MM.1S (cell line): ENCODE data around the gene GALM.

Experiments
- DNase-seq: peaks from one replicate; pipeline ENCODE4 v3.0.0-alpha.2; 2015
- H2AFZ ChIP-seq: fragments of 300-600 bp; sonication (generic); 2 replicates; pipeline ENCODE4 v1.6.0; 2016; ENCODE audit warnings: antibody characterized with exemption, low read length
- H3F3A ChIP-seq: fragments of 300-600 bp; sonication (generic); 2 replicates; pipeline ENCODE4 v1.6.1; 2016; ENCODE audit warnings: mild to moderate bottlenecking, antibody characterized with exemption, low read length, moderate library complexity, mixed read lengths; ENCODE audit not compliant: insufficient read depth
- H3K27ac ChIP-seq: fragments of 300-600 bp; sonication (generic); 2 replicates; pipeline ENCODE4 v1.5.1; 2016; ENCODE audit warnings: mild to moderate bottlenecking, low read length
- H3K27me3 ChIP-seq: fragments of 300-600 bp; sonication (generic); replicated peaks from 2 replicates; pipeline ENCODE4 v1.6.0; 2016; ENCODE audit warnings: low read length; ENCODE audit not compliant: insufficient read depth
- H3K36me3 ChIP-seq: fragments of 300-600 bp; sonication (generic); replicated peaks from 2 replicates; pipeline ENCODE4 v1.6.1; 2016; ENCODE audit warnings: mild to moderate bottlenecking, low read length, mixed read lengths; ENCODE audit not compliant: insufficient read depth
- H3K4me1 ChIP-seq: fragments of 300-600 bp; sonication (generic); 2 replicates; pipeline ENCODE4 v1.6.1; 2016; ENCODE audit warnings: low read length, mixed read lengths
- H3K4me2 ChIP-seq: fragments of 300-600 bp; sonication (generic); 2 replicates; pipeline ENCODE4 v1.6.0; 2016; ENCODE audit warnings: low read depth, low read length
- H3K4me3 ChIP-seq: fragments of 300-600 bp; sonication (generic); 2 replicates; pipeline ENCODE4 v1.5.1; 2016; ENCODE audit warnings: low read length, mixed read lengths
- H3K79me2 ChIP-seq: fragments of 300-600 bp; sonication (generic); 2 replicates; pipeline ENCODE4 v1.6.1; 2016; ENCODE audit warnings: mixed run types, low read length, mixed read lengths
- H3K9ac ChIP-seq: fragments of 300-600 bp; sonication (generic); 2 replicates; pipeline ENCODE4 v1.6.1; 2016; ENCODE audit warnings: low read length, mixed read lengths
- H3K9me2 ChIP-seq: fragments of 300-600 bp; sonication (generic); replicated peaks from 2 replicates; pipeline ENCODE4 v1.6.1; 2016; ENCODE audit warnings: mild to moderate bottlenecking, low read length, mixed read lengths; ENCODE audit not compliant: insufficient read depth
- H3K9me3 ChIP-seq: fragments of 300-600 bp; sonication (generic); replicated peaks from 2 replicates; pipeline ENCODE4 v1.6.1; 2016; ENCODE audit warnings: mild to moderate bottlenecking, low read length, mixed read lengths; ENCODE audit not compliant: insufficient read depth
- H4K20me1 ChIP-seq: fragments of 300-600 bp; sonication (generic); 2 replicates; pipeline ENCODE4 v1.6.1; 2016; ENCODE audit warnings: mild to moderate bottlenecking, low read length, moderate library complexity, mixed read lengths; ENCODE audit not compliant: insufficient read depth
- CTCF ChIP-seq: fragments of 300-600 bp; sonication (generic); IDR thresholded peaks from 2 replicates; pipeline ENCODE4 v1.5.1; 2016; ENCODE audit warnings: antibody characterized with exemption, low read length, mixed read lengths
- EZH2 ChIP-seq: fragments of 300-600 bp; sonication (generic); optimal IDR thresholded peaks from 2 replicates; pipeline ENCODE3; 2017; ENCODE audit warnings: low read depth, mild to moderate bottlenecking, antibody characterized with exemption, low read length, mixed read lengths
- EZH2phosphoT487 ChIP-seq: fragments of 300-600 bp; sonication (generic); IDR thresholded peaks from 2 replicates; pipeline ENCODE4 v1.6.1; 2018; ENCODE audit warnings: antibody characterized with exemption, low read length

Gene GALM

GRCh38 chr2:38742797-38743559, 77.1 kb downstream of the GALM start:
- H3K36me3 ChIP-seq: peaks cover 28% of the 10 kb centered on the region
- peaks cover 65% of the 10 kb centered on the region for H3F3A ChIP-seq
- DNase-seq: no peak
- H3K9me3 ChIP-seq: no peaks in the 10 kb centered on the region
- peaks cover 46% of the 10 kb centered on the region for H4K20me1 ChIP-seq
- H3K9ac ChIP-seq: no peak overlapping the region
- H3K4me1 ChIP-seq: peaks cover 12% of the 10 kb centered on the region; the same call in 1 of the 2 replicates
- H3K4me2 ChIP-seq: no peak overlapping the region
- H3K27ac ChIP-seq: no peak overlapping the region
- no peaks in the 10 kb centered on the region for H3K9me2 ChIP-seq
- H3K27me3 ChIP-seq: no peaks in the 10 kb centered on the region
- no peak overlapping the region for H2AFZ ChIP-seq
- H3K79me2 ChIP-seq: peaks cover 50% of the 10 kb centered on the region
- TF ChIP-seq CTCF: no peak
- no peak overlapping the region for H3K4me3 ChIP-seq

- H3K9me2 ChIP-seq: no peaks in the 10 kb centered on the region
- no peak overlapping the region for H3K4me2 ChIP-seq
- H3F3A ChIP-seq: peaks cover 73% of the 10 kb centered on the region
- H4K20me1 ChIP-seq: peaks cover 53% of the 10 kb centered on the region
- peaks cover 37% of the 10 kb centered on the region for H3K36me3 ChIP-seq
- no peaks in the 10 kb centered on the region for H3K9me3 ChIP-seq
- H2AFZ ChIP-seq: no peak overlapping the region
- peaks cover 58% of the 10 kb centered on the region for H3K79me2 ChIP-seq
- H3K27me3 ChIP-seq: no peaks in the 10 kb centered on the region
- no peak for TF ChIP-seq CTCF
- no peak overlapping the region for H3K9ac ChIP-seq
- H3K27ac ChIP-seq: peak overlapping the region; percentile 1; the same call in 1 of the 2 replicates
- H3K4me1 ChIP-seq: peaks cover 20% of the 10 kb centered on the region; the same call in 1 of the 2 replicates
- no peak overlapping the region for H3K4me3 ChIP-seq
- DNase-seq: no peak
Measured at GRCh38 chr2:38743672-38744398, 77.9 kb downstream of the GALM start.

GRCh38 chr2:38744399-38744780, 78.5 kb downstream of the GALM start:
- peaks cover 25% of the 10 kb centered on the region; the same call in 1 of the 2 replicates for H3K4me1 ChIP-seq
- peaks cover 64% of the 10 kb centered on the region for H3K79me2 ChIP-seq
- TF ChIP-seq EZH2phosphoT487 (no peak), CTCF (no peak), EZH2 (no peak)
- peaks cover 56% of the 10 kb centered on the region for H4K20me1 ChIP-seq
- H3K27me3 ChIP-seq: no peaks in the 10 kb centered on the region
- H3K9ac ChIP-seq: no peak overlapping the region
- no peak overlapping the region for H3K27ac ChIP-seq
- no peaks in the 10 kb centered on the region for H3K9me3 ChIP-seq
- H3F3A ChIP-seq: peaks cover 75% of the 10 kb centered on the region
- H3K9me2 ChIP-seq: no peaks in the 10 kb centered on the region
- peaks cover 42% of the 10 kb centered on the region for H3K36me3 ChIP-seq
- no peak for DNase-seq
- no peak overlapping the region for H3K4me2 ChIP-seq
- no peak overlapping the region for H2AFZ ChIP-seq
- H3K4me3 ChIP-seq: no peak overlapping the region
